Suprapubic skin (tissue), 3 donors: ENCODE measurements around the gene AKT1.

Source experiments
- POLR2AphosphoS5 ChIP-seq, 3 donors: sonication (generic); formaldehyde crosslinking; IDR thresholded peaks; one replicate each; pipeline ENCODE4 v1.6.1; 2017; ENCODE audit warnings: antibody characterized with exemption in 3 of 3
- TF ChIP-seq, protein P1 (sequence below), 2 donors: fragments of 200-600 bp in 1 of 2; fragments of 450-650 bp in 1 of 2; sonication (generic) in 1 of 2; IDR thresholded peaks; one replicate each; pipeline ENCODE4 v1.5.1; 2016 to 2019; ENCODE audit warnings: antibody characterized with exemption in 2 of 2, mild to moderate bottlenecking in 1 of 2, moderate library complexity in 1 of 2

DNA sequence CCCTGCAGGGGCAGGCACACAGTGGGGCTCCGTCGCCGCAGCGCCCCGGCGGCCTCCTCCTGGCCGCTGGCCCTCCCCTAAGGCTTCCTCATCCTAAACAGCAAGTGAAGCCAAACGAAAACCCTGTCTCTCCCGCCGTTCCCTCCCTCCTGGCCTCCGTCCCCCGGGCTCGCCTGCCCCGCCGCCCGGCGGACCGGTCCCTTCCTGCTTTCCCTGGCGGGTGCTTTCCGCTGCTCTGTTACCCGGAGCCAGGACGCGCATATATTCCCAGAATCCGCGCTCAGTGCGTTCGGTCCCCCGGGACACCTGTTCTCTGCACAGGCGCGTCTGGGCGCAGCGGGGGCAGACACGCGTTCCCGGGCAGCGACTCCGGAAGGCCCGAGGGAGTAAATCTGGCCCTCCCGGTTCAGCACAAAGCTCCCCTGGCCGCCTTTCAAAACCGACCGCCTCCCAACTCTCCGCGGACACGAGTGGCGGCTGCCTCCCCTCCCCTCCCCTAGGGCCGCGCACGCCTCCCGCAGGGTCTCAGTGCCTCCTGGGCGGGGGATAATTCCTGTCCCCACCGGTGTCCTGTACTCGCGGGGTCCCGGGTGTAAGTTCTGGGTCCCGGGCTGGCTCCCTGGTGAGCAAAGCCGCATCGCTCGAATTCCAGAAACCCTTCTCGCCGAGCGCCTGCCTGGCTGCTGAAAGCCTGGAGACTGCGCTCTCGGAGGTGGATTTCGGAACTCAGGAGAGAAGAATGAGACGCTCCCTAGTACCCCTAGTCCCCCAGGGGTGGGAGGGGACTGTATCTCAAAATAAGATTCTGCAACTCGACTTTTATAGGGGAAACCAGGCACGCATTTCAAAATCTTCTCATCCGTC, 48.1 kb upstream of the AKT1 start:
- no peak for TF ChIP-seq POLR2AphosphoS5 (IDR thresholded peaks at IDR 0.05)
- TF ChIP-seq, protein P1, sequence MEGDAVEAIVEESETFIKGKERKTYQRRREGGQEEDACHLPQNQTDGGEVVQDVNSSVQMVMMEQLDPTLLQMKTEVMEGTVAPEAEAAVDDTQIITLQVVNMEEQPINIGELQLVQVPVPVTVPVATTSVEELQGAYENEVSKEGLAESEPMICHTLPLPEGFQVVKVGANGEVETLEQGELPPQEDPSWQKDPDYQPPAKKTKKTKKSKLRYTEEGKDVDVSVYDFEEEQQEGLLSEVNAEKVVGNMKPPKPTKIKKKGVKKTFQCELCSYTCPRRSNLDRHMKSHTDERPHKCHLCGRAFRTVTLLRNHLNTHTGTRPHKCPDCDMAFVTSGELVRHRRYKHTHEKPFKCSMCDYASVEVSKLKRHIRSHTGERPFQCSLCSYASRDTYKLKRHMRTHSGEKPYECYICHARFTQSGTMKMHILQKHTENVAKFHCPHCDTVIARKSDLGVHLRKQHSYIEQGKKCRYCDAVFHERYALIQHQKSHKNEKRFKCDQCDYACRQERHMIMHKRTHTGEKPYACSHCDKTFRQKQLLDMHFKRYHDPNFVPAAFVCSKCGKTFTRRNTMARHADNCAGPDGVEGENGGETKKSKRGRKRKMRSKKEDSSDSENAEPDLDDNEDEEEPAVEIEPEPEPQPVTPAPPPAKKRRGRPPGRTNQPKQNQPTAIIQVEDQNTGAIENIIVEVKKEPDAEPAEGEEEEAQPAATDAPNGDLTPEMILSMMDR (IDR thresholded peaks at IDR 0.05): no peak
